ENCODE data around the gene HNRNPL. TPM values are rescaled to one million over a fixed set of nuclear protein-coding genes. Genes with fewer than 3 reads are reported as not detected.

The HNRNPL gene
- polyA plus RNA-seq, 5 donors = 370 to 435 (median 405) TPM

DNA sequence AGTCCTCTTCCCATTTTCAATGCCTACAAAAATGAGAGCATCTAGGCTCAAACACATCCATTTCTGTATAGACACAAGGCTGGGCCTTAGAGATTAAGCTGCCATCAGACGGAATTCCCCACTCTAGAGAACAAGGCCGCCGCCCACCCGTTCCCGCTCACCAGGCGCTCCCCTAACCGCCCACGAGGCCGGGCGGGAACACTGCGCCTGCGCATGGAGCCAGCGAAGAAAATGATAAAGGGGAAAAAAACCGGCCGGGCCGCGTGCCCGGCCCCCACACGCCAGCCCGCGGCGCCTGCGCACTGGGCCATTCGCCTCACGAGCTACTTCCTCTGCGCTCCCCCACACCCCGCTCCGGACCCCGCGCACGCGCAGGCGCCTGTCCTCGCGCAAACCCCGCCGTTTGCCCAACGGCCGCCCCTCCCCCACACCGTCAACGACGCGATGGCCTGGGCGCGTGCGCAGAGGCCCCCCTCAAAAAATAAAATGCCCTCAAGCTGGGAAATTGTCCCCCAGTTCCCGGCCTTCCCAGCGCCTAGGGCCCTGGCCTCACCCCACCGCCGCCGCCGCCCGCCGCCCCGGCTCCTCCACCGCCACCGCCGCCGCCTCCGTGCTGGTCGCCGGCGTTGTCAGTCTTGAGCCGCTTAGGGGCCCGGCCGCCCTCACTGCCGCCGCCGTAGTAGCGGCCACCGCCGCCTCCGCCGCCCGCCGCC, 483 bp downstream of the HNRNPL start:
- DNase-seq = peak; percentile 97 to 98

DNA sequence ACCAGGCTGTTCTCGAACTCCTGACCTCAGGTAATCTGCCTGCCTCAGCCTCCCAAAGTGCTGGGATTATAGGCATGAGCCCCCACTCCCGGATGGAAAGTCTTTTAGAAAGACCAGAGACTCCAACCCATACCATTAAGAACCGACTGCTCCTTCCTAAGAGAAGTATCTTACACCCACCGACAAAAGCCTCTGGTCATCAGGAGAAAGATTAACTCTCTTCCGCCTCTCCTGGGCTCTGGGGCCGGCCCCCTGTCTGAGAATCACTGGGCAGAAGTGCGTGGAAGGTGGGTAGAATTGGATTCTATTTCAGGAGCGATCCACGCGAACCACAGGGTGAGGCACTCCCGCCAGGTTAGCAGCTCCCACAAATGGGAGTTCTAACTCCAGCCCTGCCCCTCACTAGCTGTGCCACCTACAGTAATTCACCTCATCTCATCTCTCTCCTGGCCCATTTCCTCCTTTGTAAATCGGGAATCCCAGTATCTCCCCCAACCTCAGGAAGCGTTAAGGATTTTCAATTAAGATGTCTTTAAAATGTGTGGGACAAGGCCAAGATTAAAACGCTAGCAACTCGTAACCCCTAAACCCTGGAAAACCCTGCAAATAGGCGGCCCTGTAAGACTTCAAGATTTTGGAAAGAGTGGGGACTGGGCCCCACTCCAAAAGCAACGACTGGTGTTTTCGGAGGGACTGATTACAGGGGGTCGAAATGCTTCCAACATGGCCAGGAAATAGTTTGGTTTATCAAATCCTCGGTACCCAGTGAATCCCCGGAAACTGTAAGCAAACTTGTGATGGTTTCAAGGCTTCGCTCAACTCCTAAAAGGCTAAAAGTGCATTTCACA, 1.3 kb downstream of the HNRNPL start:
- DNase-seq = no peak

DNA sequence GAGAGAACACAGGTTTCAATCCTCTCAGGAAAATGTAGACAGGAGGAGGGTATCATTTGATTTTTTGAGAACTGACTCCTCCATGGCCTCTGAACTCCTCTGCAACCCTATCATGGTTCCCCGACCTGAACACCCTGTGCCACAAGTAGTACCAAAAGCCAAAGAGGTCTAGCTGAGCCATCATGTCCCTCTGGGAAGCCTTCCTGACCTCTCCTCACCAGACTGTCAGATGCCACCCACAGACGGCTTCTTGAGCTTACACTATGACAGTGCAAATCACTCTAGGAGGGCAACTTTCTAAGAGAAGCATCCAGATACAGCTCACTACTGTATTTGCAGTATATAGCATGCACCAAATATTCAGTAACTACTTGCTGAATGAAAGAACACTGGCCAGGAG, 3.7 kb downstream of the HNRNPL start:
- DNase-seq = no peak

DNA sequence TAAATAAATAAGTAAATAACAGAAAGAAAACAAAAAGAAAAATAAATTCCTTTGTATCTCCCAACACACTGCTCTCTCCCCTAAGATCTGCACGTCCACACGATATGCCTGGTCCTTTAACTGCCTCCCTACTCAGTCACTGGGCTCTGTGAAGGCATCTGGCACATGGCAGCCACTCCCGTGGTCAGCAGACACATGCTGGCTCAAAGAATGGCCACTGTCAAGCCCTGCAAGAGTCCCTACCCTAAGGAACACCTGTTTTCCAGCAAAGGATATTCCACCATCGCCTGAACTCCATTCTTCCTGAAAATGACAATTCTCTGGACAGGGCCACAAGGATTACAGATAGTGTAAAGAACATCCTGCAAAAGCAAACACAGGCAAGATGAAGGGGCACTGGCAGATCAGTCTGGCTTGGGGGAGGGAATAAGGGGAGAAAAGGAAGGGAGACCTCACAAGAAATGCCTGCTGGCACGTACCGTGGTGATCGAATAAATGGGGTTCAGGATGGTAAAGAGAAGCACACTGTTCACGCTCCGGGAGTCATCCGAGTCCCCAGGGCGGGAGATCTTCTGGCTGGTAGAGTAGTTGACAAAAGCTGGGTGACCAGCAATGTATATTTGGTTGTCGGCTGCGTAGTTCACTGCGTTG, 4.3 kb downstream of the HNRNPL start:
- no peak for DNase-seq

DNA sequence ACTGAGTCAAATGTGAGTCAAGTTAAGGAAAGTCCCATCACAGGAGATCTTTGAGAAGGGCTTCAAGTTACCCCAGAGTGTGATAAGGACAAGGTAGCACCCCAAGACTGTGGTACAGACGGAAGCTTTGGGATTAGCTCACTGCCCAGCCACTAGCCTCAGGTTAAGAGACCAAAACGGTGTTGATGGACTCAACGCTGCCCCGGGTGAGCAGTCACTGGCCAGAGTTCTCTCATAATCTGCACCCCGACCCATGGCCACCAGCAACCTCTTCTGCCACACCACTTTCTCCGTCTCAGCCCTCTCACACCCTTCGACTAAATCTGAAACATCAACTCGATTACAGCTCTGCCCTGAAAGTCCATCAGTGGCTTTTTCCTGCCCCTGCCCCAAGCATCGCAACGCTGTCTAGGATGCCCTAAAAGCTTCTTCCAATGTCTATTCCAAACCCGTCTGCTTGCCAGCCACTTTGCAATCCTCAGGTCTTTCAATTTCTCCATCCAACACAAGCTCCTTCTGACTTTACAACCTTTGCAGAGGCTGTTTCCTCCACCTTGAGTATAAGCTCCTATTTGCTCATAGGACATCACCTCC, 5.6 kb downstream of the HNRNPL start:
- no peak for DNase-seq

DNA sequence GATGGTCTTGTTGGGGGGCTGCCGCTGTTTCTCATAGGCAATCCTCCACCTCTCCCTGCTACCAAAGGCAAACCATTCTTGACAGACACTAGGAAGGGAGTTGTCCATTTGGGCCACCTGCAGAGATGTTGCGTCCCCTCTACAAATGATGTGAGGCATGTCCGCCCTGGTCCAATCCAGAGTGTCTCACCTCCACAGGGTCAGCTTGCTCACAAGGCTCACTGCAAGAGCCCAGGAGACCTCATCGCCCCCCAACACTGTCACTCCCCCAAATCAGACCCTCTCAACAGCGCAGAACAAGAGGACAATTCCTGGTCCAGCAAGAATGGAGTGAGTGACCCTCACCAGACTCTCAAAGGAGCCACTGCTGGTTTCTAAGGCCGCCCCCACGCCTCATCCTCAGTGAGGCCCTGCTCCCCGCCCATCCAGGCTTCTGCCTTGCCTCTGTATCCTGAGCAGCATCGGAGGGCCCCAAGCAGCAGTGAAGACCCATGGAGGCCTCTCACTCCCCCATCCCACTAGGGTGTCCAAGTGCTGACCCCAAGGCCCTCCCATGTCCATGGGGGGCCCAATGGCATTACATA, 6.5 kb downstream of the HNRNPL start:
- DNase-seq = no peak

DNA sequence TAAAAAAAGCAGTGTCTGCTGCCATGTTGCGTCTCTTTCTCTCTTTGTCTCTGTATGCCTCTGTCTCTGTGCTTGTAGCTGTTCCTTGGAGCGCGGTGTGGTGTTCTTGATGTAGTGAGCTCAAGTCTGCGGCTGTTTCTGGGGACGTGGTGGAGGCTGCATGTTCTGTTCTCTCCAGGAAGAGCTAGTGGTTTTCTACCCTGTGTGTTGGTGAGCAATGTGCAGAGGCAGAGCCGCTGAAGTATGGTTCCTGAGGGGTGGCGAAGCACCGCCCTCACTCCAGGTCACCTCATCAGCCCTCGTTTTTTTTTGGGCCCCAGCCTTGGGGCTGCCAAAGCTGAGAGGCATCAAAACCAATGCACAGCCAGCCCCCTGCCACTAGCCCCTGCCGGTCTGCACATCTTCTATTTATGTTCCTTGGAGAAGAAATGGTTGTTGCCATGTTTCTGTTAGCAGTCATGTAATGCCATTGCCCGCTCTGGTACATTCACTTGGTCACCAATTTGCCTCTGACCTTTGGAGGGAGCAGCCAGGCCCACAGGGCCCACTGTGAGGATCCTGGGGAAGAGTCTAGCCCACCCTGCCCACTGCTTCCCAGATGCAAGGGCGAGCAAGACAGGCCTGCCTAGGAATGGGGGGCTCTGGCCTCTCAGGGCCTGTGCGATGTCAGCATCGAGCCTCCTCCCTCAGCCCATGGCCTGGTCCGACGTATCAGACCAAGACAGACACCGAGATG, 7.2 kb downstream of the HNRNPL start:
- DNase-seq = no peak

DNA sequence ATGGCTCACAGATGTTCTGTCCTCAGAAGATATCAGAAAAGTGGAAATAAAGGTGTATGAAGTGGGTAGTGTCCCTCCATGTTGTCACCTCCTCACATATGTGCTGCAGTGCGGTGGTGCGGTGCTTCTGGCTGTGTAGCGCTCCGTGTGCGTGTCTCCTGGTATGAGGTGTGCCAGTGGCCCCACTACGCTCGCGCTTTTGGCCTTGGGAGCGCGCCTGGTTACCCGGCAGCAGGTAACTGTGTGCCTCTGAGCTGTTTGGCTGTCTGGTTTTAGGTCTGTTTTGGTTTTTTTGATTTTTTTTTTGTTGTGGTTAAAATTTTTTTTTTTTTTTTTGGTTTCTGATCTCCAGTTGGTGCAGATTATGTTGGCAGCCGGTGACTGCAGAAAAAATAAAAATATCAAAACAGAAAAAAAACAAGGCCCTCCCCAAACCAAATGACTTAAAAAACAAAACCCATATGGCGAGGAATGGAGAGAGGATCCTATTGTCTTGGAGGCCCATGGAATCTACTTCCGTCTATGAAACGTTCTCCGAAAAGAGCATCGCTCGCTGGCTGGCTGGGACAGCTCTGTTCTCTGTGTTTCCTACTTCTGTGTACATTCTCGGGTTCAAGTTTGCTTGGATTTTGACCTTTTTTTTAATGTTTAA, 7.9 kb downstream of the HNRNPL start:
- DNase-seq = no peak

DNA sequence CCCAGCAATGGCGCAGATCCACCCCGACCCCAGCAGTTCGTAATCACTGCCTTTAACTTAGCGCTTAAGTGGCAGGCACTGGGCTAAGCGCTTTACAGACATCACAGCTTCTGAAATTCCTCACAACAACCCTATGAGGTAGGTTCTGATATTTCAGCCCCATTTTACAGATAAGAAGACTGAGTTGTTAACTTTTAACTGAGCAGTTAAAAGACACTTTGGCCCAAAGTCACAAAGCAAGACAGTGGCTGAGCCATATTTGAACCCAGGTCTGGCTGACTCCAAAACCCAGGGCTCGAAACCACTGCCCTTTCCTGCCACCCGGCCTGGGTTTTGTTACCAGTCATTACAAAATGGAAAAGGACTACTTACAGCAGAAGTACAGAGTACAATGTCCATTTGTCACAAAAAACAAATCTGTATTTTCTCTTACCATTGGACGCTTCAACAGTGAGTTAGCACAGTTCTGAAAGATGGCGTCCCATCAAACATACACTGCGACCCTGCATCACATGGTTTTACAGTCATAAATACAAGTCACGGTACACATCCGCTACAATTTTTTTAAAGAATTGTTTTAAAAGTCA, 8.5 kb downstream of the HNRNPL start:
- no peak for DNase-seq

DNA sequence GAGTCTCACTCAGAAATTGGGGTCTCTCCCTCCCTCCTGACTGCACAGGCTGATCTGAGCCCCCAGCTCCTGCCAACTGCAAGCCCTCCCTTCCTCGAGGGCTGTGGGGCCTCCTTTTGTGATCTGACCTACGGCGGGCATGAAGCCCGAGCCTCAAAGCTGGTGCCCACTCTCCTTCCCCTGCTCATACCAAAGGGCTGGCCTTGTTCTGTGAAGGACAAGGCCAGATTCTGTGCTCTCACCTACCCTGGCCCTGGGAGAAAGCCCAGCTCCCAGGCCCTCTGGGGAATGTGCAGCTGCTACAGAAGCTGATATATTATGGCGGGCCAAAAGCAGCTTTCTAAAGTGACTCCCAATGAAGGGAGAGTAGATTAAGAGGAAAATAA, 9.2 kb downstream of the HNRNPL start:
- no peak for DNase-seq

DNA sequence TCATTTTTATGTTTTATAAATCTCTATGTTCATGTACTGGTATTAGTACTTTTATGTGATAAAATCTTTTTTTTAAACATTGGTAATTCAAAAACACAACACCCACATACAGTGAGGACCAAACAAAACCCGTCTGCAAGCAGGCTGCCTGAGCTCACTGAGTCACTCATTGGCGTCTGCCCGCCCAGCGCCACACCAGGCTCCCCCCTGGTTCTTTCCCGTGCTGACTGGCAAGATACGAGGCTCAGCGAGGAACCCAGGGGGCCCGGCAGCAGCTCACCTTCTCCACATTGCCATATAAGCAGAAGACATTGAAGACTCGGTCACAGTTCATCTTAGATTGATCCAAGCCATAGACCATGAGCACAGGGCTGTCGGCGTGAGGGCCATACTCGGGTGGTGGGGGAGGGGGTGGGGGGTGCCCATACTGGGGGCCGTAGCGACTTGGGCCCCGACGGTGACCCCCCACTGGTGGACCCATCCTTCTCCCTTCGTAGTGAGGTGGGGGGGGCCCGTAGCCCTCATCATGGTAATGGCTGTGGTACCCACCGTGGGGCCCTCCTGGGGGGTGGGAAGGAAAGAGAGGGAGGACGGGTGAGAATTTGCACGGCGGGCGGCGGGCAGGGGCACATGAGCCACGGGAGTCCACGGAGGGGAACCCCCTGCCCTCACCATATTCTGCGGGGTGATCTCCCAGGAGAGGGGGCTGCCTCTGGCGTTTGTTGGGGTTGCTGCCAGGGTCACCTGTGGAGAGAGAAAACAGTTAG, 9.8 kb downstream of the HNRNPL start:
- DNase-seq = no peak

DNA sequence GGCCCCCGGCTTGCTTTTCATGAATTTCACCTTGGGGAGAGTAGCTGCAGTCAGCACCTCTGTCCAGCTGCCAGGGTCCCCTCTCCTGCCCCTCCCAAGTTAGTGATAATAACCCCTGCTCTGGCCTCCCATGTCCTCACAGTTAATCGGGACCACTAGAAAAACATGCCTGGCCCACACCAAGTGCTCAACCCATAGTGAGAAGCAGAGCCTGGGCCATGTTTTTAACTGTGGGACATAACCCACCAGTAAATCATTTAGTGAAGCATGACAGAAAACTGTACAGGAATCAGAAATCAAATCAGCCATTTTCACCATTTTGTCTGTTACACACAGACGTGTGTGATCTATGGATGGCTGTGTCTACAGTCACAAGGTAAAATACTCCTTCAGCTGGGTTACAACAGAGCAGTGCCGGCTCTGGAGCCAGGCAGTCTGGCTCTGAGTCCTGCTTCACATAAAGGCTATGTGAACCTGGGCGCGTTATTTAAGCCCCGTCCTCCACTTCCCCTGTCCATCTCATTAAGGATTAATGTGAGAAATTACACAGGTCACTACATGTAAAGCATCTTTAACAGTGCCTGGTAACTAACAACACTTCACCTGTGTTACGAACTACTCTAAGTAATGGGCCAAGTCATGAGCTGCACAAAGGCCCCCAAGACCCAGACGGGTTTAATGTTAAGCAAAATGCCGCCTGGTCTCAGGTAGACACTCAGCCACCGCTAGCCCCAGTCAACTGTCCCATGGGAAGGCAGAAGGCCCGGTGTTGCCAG, 10.6 kb downstream of the HNRNPL start:
- no peak for DNase-seq

DNA sequence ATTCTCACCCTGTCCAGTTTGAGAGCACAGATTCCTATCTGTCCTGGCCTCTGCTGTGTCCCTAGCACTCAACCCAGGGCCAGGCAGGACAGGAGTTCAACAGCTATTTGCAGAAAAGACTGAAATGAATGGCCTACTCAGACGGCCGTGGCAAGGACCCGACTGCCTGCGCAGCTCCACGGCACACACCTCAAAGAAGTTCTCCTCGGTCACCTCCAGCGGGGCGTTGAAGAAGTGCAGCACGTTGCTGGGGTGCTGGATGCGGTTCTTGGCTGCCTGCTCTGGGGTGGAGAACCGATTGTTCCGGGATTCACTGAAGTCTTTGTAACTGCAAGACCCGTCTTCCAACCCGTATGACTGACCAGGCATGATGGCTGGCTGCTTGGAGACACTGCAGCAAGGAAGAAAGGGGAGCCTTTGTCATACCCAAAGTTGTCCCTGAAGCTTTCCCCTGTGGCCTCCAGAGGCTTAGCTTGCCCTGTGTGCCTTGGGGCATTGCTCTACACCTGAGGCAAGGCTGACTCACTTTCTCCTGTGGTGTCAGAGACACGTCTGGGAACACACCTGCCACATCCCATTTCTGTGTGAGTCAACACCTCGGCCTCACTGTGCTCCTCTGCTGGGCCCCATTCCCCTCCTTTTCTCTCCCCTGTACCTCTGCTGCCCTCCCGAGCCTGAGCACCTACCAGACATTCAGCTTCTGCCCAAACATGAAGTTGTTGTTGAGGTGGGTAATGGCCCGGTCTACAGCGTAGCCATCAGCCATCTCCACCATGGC, 11.4 kb downstream of the HNRNPL start:
- DNase-seq = no peak

DNA sequence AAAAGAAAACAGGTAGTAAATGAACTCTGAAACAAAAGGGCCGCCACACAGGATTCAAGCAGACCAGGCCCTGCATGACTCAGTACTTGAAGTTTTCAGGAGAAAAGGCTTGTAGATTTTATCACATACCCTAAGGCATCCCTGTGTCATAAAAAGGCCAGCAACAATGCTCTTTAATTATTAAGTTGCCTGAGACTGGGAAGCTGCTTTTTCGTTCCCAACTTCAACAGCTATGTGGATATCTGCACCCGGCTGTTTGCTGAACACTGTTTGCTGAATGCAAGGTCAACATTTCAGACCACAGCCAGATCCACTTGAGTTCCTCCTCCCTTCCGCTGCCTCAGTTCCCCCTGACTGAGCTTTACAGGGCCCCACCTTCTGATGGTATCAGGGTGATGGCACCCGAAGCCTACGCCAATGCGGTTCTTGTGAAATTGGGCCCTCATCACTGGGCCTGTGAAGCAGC, 12.1 kb downstream of the HNRNPL start:
- no peak for DNase-seq

DNA sequence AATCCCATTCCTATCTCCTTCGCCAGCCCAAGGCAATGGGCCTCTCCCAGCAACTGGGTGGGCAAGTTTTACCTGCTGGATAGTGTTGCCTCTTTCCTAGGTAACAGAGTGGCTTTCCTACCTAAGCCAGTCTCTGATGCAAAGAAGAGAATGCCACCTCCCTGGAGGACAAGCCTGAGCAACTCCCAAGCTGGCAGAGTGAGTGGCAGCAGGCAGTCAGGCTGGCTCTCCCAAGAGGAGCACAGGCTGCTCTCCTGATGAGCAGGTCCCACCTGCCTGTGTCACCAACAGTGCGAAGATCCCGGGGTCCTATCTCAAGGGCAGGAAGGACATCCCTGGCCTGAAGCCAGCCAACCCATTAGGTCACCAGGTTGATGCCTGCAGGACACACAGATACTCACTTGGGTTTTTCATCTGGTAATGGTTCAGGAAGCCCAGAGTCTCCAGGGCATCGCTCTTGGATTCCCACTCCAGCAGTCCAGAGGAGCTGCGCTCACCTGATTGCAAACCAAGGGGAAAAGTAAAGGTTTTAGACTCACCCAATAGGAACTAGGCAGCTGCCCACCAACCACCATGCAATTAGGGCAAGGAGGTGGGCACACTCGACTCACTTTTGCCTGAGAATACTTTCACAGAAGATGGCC, 12.7 kb downstream of the HNRNPL start:
- DNase-seq = no peak

DNA sequence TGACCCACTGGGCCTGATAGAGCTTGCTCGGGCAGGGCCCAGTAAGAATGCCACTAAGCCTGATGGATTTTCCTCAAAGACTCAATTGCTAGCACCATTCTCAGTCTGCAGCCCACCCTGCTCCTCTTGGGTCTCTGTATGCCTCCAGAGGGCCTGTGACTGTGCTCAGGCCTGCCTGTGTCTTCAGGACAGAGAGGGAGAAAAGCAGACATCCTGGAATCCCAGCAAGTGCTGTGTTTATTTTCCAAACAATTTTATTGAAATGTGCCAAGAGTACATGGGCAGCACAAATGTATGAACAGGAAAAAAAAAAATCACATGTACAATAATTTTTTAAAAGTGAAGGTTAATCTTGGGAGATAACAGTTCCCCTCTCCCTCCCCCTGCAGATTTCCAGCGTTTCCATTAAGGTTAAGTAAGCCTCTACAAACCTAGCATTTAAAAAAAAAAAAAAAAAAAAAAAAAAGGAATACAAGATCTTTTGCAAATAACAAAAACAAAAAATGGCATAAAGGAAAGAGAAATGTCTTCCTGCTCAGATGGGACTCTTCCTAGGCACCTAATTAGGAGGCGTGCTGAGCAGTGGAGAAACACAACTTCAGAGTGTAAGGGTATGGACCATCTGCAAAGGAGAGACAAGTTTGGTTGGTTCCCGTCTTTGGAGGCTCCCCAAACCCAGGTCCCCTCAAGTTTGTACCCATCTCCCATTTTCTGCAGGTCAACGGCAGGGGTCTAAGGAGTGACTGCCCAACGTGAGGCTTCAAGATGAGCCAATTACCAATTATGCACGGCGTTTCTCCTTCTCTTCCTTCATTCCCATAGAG, 13.4 kb downstream of the HNRNPL start:
- DNase-seq = peak; percentile 83 to 85

All from right lung (tissue), 5 donors.